ENCODE measurements around the gene ERVW-1.

ERVW-1 gene

DNA sequence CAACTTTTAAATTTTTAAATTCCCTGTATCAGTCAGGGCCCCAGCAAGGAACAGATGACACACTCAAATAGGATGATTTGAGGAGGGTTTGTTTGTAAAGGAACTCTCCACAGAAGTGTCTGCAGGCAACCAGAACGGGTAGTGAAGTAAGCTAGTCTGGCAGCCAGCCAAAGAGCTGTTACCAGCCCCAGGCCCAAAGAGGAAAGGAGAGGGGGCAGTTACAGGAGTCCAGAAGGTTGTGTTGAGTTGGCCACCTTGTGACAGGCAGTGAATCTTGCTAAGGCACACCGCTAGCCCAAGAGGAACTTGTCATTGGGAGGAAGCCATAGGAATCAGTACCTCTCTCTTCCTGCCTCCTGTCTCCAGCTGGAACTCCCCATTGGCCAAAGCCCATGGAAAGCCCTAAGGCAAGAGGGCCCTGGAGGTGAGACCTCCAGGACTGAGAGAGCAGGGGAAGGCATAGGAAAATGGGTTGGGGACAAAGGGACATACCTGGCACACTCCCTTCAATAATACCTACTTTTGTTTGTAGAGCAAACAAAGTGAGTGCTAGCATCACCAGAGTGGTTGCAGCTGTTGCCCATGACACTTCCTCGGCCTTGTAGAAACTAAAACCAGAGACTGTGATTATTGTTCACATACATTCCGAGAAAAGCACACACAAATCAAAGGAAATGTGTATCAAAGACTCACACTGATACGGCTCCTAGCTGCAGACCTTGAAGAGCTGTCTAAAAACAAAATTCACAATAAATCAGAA lies 55.9 kb downstream of the ERVW-1 start:
- DNase-seq: no peak
